K562 (cell line): ENCODE data around the gene HMGCL. TPM values are rescaled to one million over a fixed set of nuclear protein-coding genes. Genes with fewer than 3 reads are reported as not detected.

Experiments
- CHD2 ChIP-seq: IDR thresholded peaks from 2 replicates; pipeline ENCODE4 v1.6.1; 2011; ENCODE audit warnings: low read depth, low read length
- ERF ChIP-seq: fragments of 450-650 bp; formaldehyde crosslinking; IDR thresholded peaks from 2 replicates; pipeline ENCODE4 v1.4.0; 2020; ENCODE audit warnings: mild to moderate bottlenecking, mixed read lengths
- HDGF ChIP-seq: fragments of 450-650 bp; IDR thresholded peaks from 2 replicates; pipeline ENCODE4 v1.6.1; 2016
- NCOA6 ChIP-seq: fragments of 450-650 bp; IDR thresholded peaks from 2 replicates; pipeline ENCODE4 v1.6.1; 2017; ENCODE audit warnings: mild to moderate bottlenecking
- PHF20 ChIP-seq: fragments of 450-650 bp; IDR thresholded peaks from 2 replicates; pipeline ENCODE4 v1.6.1; 2018; ENCODE audit not compliant: partially characterized antibody
- PURB ChIP-seq: sonication (generic); formaldehyde crosslinking; IDR thresholded peaks from 2 replicates; pipeline ENCODE4 v1.9.0; 2021; ENCODE audit warnings: low read depth, mild to moderate bottlenecking, missing genetic modification reagents
- SRSF1 ChIP-seq: fragments of 200-400 bp; formaldehyde crosslinking; IDR thresholded peaks from 2 replicates; pipeline ENCODE4 v1.6.1; 2017; ENCODE audit warnings: mild to moderate bottlenecking, low read depth, low read length, moderate library complexity
- STAT6 ChIP-seq: sonication (generic); formaldehyde crosslinking; IDR thresholded peaks from 2 replicates; pipeline ENCODE4 v1.8.1; 2023; ENCODE audit warnings: mild to moderate bottlenecking, missing genetic modification reagents
- TRIM24 ChIP-seq, 2 experiments: fragments of 450-650 bp; IDR thresholded peaks; 2 replicates each; pipeline ENCODE4 v1.6.1; 2016
- USF1 ChIP-seq: sonication (generic); formaldehyde crosslinking; IDR thresholded peaks from 2 replicates; pipeline ENCODE4 v1.9.0; 2022; ENCODE audit warnings: mild to moderate bottlenecking, missing genetic modification reagents
- ZFP36 ChIP-seq: fragments of 150-350 bp; IDR thresholded peaks from 2 replicates; pipeline ENCODE4 v1.6.1; 2018; ENCODE audit warnings: low read length, low read depth; ENCODE audit not compliant: partially characterized antibody
- ZNF143 ChIP-seq: sonication (generic); formaldehyde crosslinking; IDR thresholded peaks from 2 replicates; pipeline ENCODE4 v1.9.0; 2022; ENCODE audit warnings: mild to moderate bottlenecking, missing genetic modification reagents
- ZNF395 ChIP-seq: fragments of 200-800 bp; sonication (Bioruptor generic); IDR thresholded peaks from 2 replicates; pipeline ENCODE4 v1.6.1; 2017; ENCODE audit warnings: missing genetic modification characterization, missing compliant biosample characterization
- ZNF407 ChIP-seq: fragments of 450-650 bp; IDR thresholded peaks from 2 replicates; pipeline ENCODE4 v1.6.1; 2016; ENCODE audit warnings: low read depth
- polyA plus RNA-seq, 8 experiments: library from polyadenylated mRNA; depleted of rRNA in 4 of 8; stranded (reverse) in 5 of 8; unstranded in 3 of 8; fragments of >200 nt; fragmentation: Nextera tagmentation in 2 of 8; fragmentation: Illumina TruSeq in 1 of 8; extraction: Ambion mirVana in 2 of 8; extraction: Trizol in 1 of 8; gene quantifications; 2 replicates each; pipeline versions ENCODE4 v1.2.1 to v1.2.3, GENCODE V29; 2011 to 2014; ENCODE audit warnings: inconsistent platforms in 1 of 8, missing spikeins in 1 of 8
- total RNA-seq, 7 experiments: library from RNA; depleted of rRNA in 6 of 7; stranded (reverse); fragments of >200 nt in 6 of 7; fragmentation: Illumina TruSeq in 2 of 7; extraction: Trizol in 2 of 7; gene quantifications; 2 replicates each; pipeline versions ENCODE4 v1.2.1 to v1.2.3, GENCODE V29; 2011 to 2021; ENCODE audit warnings: low replicate concordance in 1 of 7

Gene HMGCL
- total and polyA plus RNA-seq, 9 of the 15 experiments (the other 6 are each of a cell fraction or from before 2014, with no cell fraction given), result 18.0 to 82.2 (median 24.2) TPM

- TF ChIP-seq ZNF407 (no peak), PURB (CRISPR knock-in tag) (no peak), USF1 (CRISPR knock-in tag) (0 out of 2 replicates have a peak, but pooled peaks have one; percentile 4), ZNF395 (CRISPR knock-in tag) (no peak), PHF20 (peak; percentile 94), STAT6 (CRISPR knock-in tag) (no peak), ERF (CRISPR knock-in tag) (no peak), HDGF (no peak), CHD2 (peak; percentile 7; the same call in 1 of the 2 replicates), SRSF1 (no peak), TRIM24 (IDR thresholded peaks at IDR 0.05) (peak; percentile 83 to 87), NCOA6 (no peak), ZNF143 (0 out of 2 replicates have a peak, but pooled peaks have one; percentile 32), ZFP36 (no peak)
Measured at GRCh38 chr1:23777979-23778814, 47.0 kb downstream of the HMGCL start, which contains the start of gene PITHD1 (continued).
